ENCODE data around the gene STX1A. TPM values are rescaled to one million over a fixed set of nuclear protein-coding genes. Genes with fewer than 3 reads are reported as not detected.

STX1A gene
- total and polyA plus RNA-seq, 2 of the 13 experiments (the other 11 are each of a cell fraction or from before 2014, with no cell fraction given), result 6.1 to 12.2 TPM

- TF ChIP-seq TIGD3 (CRISPR knock-in tag; IDR thresholded peaks at IDR 0.05; ENCODE audit: borderline replicate concordance) (no peak), NR2F1 (CRISPR knock-in tag; IDR thresholded peaks at IDR 0.05) (no peak), POLR2AphosphoS5 (IDR thresholded peaks at IDR 0.05; ENCODE audit: low read depth, low read length) (no peak), MIXL1 (CRISPR knock-in tag; IDR thresholded peaks at IDR 0.05) (no peak), ZNF839 (CRISPR knock-in tag; IDR thresholded peaks at IDR 0.05; ENCODE audit: borderline replicate concordance) (no peak), HOXA3 (CRISPR knock-in tag; IDR thresholded peaks at IDR 0.05) (peak; percentile 54; the same call in 1 of the 2 replicates), USF2 (IDR thresholded peaks at IDR 0.05; ENCODE audit: low read depth, low read length) (no peak), USF2 (CRISPR knock-in tag; IDR thresholded peaks at IDR 0.05; ENCODE audit: borderline replicate concordance) (no peak), ZNF605 (CRISPR knock-in tag; IDR thresholded peaks at IDR 0.05) (0 out of 2 replicates have a peak, but pooled peaks have one; percentile 32), MAZ (IDR thresholded peaks at IDR 0.05; ENCODE audit: borderline replicate concordance, low read depth, low read length) (peak; percentile 74), MAZ (CRISPR knock-in tag; IDR thresholded peaks at IDR 0.05; ENCODE audit: low read depth) (peak; percentile 45; the same call in 1 of the 2 replicates), SOX5 (CRISPR knock-in tag; IDR thresholded peaks at IDR 0.05; ENCODE audit: borderline replicate concordance) (0 out of 2 replicates have a peak, but pooled peaks have one; percentile 34), SALL2 (CRISPR knock-in tag; IDR thresholded peaks at IDR 0.05) (0 out of 2 replicates have a peak, but pooled peaks have one; percentile 59), ZNF709 (CRISPR knock-in tag; IDR thresholded peaks at IDR 0.05) (no peak), CBFB (CRISPR knock-in tag; IDR thresholded peaks at IDR 0.05) (no peak), ZKSCAN8 (CRISPR knock-in tag; IDR thresholded peaks at IDR 0.05; ENCODE audit: borderline replicate concordance) (no peak), KLF9 (CRISPR knock-in tag; IDR thresholded peaks at IDR 0.05; ENCODE audit: low read depth) (no peak), KLF6 (CRISPR knock-in tag; IDR thresholded peaks at IDR 0.05) (0 out of 2 replicates have a peak, but pooled peaks have one; percentile 38), RORA (CRISPR knock-in tag; IDR thresholded peaks at IDR 0.05) (no peak), MYC (CRISPR knock-in tag; IDR thresholded peaks at IDR 0.05; ENCODE audit: borderline replicate concordance) (peak; percentile 45; the same call in 1 of the 2 replicates), ZNF614 (CRISPR knock-in tag; IDR thresholded peaks at IDR 0.05; ENCODE audit: borderline replicate concordance) (no peak), FOXC1 (CRISPR knock-in tag; IDR thresholded peaks at IDR 0.05; ENCODE audit: borderline replicate concordance) (no peak), ZNF564 (CRISPR knock-in tag; IDR thresholded peaks at IDR 0.05) (no peak), GFI1 (CRISPR knock-in tag; IDR thresholded peaks at IDR 0.05; ENCODE audit: borderline replicate concordance) (peak; percentile 55; the same call in 1 of the 2 replicates), IKZF1 (IDR thresholded peaks at IDR 0.05) (no peak)
- TF ChIP-seq, protein P1, sequence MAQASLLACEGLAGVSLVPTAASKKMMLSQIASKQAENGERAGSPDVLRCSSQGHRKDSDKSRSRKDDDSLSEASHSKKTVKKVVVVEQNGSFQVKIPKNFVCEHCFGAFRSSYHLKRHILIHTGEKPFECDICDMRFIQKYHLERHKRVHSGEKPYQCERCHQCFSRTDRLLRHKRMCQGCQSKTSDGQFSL (CRISPR knock-in tag; IDR thresholded peaks at IDR 0.05), result 0 out of 2 replicates have a peak, but pooled peaks have one; percentile 24
Measured at GRCh38 chr7:73667344-73668102, 51.9 kb downstream of the STX1A start, which contains the start of gene VPS37D (continued).
